ENCODE measurements around the gene TFAP2B.
A peak's percentile ranks its signal among the peaks of the same experiment; 100 is the strongest.

TFAP2B gene

DNA sequence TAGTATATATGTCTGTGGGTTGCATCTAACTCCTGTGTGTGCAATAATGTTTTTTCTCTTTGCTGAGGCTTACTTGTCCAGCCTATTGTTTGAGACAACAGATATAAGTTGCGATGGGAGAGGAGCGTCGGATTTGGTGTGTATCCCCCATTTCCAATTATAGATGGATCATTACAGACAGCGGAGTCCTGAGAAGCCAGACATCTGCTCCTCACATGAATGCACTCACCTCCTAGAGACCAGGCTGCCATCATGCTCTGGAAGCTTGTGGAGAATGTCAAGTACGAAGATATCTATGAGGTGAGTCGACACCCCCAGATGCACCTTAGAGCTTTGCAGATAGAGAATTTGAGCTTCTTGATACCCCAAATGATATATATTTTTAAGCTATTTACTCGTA lies at the start of gene TFAP2B:
Gene TFAP2B, plus strand, starts transcription at position 199 of the 400 bp plus-strand sequence. Its CDS starts 21 bp downstream, at position 220.
- DNase-seq (ENCODE audit: low read depth in 2 of 2), result no peak

DNA sequence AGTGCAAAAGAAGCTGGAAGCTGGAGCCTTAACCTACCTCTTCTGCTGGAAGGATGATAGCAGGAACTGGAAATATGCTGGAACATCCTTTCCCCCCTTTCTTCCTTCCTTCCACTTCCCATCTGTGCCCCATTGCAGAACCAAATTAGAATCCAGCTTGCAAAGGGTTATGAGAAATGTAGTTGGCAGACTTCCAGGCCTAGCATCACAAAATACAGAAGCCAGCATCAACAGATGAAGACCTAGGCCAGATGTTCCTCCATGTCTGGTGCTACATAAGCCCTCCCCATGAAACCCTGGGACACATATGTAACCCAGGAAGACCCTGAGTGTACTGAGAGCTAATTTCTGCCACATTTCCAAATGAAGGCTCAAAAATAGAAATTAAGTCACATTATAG lies 40.0 kb upstream of the TFAP2B start:
- no peak for DNase-seq (ENCODE audit: low read depth in 2 of 2)

DNA sequence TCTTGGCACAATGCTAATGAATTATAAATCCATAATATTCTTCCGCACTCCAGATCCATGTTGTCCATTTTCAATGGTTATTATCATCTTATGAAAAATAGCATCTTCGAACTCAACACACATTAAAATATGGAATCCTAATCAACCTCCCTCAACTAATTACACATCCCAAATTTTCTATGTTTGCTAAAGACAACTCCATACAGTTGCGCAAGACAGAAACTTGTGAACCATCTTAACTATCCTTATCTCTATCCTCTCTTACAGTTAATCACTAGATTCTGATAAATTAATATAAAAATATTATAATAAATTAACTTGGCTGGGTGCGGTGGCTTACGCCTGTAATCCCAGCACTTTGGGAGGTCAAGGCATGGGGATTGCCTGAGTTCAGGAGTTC lies 38.3 kb upstream of the TFAP2B start:
- no peak for DNase-seq (ENCODE audit: low read depth in 2 of 2)

DNA sequence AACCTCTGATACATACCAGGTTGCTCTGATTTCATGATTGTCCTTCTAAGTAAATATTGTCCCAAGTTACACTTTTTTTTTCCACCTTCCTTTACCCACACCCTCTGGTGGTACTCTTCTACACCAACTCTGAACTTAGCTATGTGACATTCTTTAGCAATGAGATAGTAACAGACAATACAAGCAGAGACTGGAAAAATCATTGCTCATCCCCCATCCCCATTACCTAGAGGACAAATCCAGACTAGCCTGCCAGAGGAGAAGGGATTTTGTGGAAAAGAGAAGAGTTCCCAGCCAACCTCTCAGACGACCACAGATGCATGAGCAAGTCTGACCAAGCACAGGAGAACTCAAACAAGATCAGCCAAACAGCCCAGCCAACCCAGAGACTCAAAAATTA lies 32.8 kb upstream of the TFAP2B start:
- DNase-seq (ENCODE audit: low read depth in 2 of 2), result no peak

DNA sequence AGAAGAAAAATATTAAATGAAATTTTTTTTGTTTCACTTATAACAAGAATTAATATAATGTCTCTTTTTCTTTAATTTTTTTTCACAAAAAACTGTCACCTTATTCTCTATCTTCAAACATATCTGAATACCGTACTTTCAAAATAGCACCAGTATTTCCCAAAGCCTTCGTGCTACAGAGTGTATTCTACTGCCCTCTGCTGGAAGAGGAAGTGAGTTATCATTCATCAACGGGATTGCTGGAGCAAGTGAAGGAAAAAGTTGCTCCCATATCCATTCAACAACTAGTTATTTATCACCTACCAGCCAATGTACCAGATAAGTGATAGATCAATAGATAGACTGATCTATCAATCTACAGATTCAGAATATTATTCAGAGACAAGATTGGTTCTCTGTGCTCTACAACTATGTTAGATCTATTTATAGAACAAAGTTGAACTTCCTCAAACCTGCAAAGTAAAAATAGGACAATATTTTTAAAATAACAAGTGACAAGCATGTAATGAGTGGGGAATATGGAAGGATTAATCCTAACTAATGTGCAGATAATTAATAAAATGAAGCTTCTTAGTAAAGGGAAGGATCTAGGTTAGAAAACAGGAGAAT lies 26.7 kb upstream of the TFAP2B start:
- no peak for DNase-seq (ENCODE audit: low read depth in 2 of 2)

DNA sequence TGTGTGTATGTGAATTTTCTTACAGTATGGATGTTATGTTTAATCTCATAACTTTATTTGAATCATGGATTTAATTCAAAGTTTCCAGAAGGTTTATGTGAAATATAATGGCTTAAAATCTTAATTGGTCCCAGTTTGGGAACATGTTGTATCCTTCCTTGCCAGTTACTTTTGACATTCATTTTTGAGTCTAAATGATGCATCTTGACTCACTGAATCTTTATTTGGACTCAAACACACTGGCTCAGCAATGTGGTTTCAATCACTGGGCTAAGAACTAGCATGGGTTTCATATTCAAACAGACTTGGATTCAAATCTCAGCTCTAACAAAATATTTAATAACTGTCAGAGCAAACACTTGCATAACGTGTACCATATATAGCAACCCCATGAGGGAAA lies 25.9 kb upstream of the TFAP2B start:
- no peak for DNase-seq (ENCODE audit: low read depth in 2 of 2)

DNA sequence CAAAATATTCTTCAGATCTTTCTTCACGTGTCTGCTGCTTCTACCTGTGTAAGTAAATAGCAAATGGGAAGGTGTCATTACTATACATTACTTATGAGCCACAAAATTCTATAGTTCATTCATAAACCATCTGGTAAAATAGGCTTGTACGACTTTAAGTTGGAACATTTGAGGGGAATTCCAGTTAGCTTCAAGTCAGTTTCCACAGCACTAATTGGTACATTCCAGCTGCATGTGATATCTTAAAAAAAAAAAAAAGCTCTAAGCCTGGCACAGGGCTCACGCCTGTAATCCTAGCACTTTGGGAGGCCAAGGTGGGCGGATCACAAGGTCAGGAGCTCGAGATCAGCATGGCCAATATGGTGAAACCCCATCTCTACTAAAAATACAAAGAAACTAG lies 23.1 kb upstream of the TFAP2B start:
- no peak for DNase-seq (ENCODE audit: low read depth in 2 of 2)

DNA sequence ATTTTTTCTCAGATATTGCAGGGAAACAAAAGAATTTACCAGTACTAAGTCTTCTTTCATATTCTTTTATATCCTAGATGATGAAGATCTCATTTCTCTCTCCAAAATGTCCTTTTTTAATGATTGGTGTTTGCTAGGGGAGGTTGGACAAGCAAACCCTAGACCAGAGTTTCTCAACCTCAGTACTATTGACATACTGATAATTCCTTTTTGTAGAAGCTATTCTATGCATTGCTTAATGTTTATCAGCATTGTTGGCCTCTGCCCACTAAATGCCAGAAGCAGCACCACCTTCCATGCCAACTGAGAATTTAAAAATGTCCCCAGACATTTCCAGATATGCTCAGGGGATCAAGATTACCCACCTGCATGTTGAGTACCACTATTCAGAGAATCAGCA lies 14.4 kb upstream of the TFAP2B start:
- DNase-seq (ENCODE audit: low read depth in 2 of 2), result no peak

DNA sequence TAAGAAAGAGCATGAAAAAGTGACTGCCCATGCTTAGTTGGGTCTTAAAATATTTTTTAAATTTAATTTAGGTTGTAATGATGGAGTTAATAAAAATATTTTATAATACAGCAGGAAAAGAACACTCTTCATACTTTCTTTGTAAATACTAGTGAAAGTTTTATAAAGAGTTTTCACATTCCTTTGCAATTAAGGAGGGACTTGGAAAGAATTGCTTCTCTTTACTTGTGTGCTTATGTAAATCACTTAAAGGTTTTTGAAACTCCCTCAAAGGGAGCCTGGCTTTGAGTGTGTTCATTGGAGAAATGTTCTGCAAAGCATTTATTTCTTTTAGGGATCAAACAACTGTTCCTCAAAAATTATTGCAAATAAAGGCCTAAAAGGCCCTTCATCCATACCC lies 11.6 kb upstream of the TFAP2B start:
- no peak for DNase-seq (ENCODE audit: low read depth in 2 of 2)

DNA sequence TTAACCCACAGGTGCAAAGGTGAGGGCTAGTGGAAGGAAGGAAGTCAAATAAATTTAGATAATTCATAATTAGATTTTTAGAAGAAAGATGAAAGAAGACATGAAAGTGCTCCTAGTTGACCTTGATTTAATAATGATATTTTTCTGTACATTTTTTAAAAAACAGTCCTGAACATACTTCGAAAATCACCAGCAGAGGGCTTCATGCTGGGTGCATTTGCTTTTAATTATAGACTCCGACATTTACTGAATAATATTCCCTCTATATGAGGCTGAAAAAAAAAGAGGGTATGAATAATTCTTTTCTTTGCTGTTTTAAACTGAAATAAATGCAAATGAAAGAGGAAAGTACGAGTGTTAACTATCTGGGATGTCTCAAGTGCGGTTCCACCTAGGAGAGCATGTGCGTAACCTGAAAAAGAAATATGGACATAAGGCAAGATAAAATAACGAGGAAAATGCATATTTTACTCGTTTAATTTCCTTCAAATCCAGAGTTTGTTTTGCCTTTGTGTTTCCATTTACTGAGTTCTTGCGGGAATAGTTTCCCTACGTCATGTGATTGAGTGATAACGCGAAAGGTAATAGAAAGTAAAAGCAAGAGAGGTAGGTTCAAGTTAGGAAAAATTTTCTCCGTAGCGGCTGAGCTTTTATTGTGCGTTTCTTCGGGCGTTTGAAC lies 3.1 kb upstream of the TFAP2B start:
- DNase-seq (ENCODE audit: low read depth in 2 of 2), result no peak

DNA sequence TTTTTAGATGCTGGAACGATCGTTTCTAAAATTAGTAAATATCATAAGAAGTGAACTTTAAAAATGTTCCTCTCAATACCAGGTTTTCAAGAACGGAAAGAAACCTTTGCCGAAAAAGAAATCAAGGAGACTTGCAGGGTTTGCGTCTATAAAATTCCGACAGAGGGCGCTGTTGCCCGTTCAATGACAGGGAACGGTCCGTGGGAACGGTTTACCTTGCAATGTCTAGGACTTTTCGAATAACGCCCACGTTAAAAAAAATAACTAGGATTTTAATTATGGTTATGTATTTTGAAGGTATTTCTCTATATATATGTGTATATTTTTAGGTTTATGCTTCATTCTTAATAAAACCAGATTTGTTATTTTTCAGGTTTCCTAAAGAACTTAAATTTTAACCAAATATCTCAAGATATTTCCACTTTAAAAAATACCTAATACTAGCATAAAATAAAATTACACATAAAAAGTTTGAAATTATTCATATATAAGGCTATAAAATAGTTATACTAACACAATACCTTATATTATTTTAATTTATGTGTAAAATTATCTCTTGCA lies 2.5 kb upstream of the TFAP2B start:
- DNase-seq (ENCODE audit: low read depth in 2 of 2), result peak in 1 of 2 donors; percentile 11

DNA sequence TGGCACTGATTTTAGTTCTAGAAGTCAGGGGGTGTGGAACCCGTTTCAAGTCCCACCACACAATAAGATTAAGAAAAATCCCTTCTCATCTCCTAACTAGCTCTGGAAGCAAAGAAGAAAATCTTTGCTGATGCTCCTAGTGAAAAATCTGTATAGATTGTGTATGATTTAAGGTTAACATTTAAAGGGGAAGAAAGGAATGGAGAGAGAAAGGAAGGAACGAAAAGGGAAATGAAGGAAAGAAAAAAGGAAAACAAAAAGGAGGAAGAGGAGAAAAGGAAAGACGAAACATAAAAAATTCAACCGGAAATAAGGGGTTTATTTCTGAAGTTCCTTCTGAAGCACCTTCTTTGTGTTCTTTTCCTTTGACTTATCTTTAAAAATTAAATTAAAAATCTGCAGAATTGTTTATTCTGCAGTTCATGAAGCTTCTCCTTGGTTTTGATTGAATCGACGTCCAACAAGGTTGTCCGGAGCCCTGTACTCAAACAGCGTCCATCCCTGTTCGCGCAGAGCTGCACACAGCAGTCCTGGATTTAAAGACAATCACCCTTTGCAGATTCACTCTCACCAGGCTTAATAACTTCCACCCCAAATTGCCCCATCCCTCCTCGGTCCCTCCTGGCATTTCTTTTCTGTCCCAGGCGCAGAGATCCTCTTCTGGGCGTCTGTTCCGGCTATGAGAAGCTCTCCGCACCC lies 1.6 kb upstream of the TFAP2B start:
- DNase-seq (ENCODE audit: low read depth in 2 of 2), result no peak

DNA sequence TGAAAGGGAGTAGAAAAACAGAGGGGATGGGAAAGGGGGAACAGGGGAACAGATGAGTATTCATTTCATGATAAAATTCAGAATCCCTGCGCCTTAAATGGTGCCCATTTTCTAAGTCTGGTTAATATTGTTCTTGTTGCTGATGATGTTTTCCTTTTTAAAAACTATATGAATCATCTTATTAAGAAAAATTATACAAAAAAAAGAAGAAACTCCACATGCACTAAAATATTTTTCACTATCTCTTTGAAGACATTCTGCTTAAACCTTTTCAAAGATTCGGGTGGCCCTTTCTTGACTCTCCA lies 1.1 kb upstream of the TFAP2B start:
- DNase-seq (ENCODE audit: low read depth in 2 of 2), result no peak

DNA sequence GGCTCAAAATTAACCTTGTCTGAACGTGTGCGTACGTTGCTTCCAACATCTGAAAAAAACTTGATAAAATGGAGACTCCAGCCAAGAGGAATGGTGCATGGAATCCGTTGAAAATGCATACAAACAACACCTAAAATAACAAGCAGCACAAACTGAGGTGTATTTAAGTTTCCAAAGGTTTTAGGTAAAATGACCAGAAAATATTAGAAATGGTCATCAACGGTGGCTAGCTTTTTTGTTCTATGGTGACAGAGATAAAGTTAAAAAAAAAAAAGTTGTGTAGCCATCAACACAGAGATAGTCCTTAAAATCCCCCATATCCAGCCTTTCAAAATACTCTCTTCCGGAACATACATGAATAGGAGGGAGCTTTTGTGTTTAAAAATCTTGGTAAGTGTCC lies 651 bp upstream of the TFAP2B start:
- DNase-seq (ENCODE audit: low read depth in 2 of 2), result no peak

DNA sequence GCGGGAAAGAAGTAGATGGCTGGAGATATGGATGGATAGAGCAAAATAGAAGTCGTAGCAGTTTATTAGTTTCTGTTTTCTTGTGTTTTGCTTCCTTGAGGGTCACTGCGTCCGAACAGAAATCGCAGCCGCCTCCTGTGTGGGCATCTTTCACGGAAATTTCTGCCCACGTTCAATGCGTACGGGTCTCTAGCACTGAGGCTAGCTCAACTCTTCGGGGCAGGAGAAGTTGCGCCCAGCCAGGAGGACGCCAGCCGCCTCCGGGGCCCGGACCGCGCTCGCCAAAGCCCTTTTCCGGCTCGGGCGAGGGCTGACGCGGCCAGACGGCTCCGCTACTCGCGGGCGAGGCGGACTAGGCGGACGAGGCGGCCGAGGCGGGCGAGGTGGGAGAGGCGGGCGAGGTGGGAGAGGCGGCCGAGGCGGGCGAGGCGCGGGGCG lies 814 bp downstream of the TFAP2B start:
- no peak for DNase-seq (ENCODE audit: low read depth in 2 of 2)

DNA sequence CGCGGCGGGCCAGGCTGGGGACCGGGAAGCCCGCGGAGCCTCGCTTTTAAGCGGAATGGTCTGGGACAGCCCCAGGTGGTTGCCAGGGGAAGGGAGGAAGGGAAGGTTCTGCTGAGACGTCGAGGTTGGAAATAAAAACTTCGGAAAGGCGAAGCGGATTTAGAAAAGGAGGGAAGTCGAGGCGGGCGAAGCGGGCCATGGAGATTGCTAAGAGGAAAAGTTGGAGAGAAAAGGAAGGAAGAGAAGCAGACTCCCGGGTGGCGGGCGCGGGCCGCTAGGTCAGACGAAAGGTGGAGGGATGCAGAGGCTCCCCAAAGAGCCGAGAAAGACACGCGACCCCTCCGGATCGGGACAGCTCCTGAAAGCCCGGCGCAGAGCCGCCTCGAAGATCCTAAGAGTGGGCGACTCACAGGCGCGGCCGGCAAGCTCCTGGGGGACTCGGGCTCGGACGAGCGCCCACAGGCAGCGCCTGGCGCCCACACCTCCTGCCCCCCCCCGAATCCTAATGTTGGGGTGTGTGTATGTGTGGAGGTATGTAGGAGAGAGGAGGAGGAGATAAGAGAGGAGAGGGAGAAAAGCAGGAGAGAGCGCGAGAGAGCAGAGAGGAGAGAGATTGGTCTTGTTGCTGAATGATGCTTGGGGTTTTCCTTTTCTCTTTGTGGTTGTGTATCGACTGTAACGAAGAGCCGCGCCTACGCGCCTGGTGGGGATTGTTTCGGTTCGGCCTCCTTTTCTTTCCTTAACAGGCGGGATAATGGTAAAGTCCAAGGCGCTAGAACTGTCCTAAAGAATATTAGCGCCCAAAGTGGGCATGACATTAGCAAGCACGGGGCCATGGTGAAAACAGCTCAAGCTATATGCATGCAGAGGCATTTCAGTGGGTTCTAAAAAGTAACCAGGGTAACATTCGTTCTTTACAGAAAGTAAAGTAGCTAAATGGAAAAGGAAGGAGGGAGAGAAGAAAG lies 1.5 kb downstream of the TFAP2B start:
- DNase-seq (ENCODE audit: low read depth in 2 of 2), result no peak

DNA sequence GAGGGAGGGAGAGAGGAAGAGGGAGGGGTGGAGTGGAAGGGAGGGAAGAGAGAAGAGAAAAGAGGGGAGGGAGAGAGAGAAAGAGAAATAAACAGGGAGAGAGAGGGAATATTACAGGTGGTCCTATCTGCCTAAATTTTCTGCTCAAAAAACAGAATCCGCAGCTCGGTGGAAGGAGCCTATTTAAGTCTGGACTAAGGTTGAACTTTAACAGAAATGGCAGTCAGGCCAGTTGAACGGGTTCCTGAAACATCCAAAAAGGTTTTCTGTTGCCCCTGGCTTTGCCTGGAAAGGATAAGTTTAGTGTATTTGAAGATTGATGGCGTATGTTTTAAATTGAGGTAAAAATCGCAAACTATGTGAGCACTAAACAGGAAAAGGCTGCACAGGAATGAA lies 2.2 kb downstream of the TFAP2B start:
- no peak for DNase-seq (ENCODE audit: low read depth in 2 of 2)

DNA sequence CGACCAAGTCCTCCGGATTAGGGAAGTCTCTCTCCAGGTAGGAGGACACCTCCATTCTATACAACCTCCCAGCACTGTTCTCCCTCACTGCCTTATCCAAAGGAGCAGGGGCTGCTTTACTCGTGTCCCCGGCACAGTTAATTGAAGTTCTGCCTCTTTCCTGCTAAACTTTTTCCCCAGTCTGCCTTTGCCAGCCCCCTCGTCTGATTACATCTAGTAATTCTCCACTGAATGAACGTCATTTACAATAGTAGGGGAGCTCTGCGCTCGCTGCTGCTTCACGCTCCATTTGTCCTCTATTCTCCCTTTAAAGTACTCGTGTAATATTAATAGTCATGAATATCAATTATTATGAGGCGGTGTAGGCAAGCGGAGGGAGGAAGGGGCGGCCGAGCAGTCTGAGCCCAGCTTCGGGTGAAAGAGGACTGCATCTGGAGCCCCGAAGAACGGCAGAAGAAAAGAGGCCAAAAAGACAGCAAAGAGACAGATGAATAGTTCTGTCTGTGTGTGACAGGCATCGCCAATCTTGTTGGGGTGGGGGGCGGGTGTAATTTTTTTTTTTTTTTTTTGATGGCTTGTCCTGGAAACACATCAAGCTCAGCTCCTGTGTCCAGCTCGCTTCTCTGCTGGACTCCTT lies 2.9 kb downstream of the TFAP2B start:
- DNase-seq (ENCODE audit: low read depth in 2 of 2), result no peak

DNA sequence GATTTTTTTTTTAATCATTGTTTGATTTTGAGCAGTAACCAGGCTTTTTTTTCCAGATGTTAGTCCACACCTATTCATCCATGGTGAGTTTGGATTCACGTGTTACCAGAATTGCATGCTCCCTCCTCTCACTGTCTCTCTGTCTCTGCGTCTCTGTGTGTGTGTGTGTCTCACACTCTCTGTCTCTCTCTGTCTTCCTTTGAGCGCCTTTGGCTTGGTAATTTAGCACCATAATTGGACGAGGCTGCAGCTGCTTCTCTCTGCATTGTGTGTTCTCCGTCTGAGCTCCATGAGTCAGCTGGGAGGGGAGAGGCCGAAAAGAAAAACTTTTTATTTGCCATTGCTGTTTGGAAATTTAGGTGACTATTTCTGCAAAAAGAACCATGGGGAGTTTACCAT lies 3.4 kb downstream of the TFAP2B start:
- no peak for DNase-seq (ENCODE audit: low read depth in 2 of 2)

DNA sequence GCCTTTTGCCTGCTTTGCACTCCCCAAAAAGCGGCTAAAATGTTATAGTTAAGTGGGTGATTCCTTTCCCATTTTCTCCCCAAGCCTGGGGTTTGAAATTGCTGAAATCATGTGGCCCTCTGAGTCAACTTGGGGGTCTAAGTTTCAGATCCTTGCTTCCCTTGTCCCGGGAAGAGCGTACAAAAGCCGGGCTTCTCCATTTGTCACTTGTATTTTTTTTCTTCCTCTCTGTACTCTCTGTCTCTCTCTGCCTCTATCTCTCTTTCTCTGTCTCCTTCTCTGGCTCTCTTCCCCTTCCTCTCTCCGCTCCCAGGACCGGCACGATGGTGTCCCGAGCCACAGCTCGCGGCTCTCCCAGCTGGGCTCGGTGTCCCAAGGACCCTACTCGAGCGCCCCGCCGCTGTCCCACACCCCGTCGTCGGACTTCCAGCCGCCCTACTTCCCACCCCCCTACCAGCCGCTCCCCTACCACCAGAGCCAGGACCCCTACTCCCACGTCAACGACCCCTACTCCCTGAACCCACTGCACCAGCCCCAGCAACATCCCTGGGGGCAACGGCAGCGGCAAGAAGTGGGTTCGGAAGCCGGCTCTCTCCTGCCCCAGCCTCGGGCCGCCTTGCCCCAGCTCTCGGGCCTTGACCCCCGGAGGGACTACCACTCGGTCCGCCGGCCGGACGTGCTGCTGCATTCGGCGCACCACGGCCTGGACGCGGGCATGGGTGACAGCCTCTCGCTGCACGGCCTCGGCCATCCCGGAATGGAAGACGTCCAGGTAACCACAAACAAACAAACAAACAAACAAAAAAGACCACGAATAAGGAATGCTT lies 4.6 kb downstream of the TFAP2B start:
- no peak for DNase-seq (ENCODE audit: low read depth in 2 of 2)

DNA sequence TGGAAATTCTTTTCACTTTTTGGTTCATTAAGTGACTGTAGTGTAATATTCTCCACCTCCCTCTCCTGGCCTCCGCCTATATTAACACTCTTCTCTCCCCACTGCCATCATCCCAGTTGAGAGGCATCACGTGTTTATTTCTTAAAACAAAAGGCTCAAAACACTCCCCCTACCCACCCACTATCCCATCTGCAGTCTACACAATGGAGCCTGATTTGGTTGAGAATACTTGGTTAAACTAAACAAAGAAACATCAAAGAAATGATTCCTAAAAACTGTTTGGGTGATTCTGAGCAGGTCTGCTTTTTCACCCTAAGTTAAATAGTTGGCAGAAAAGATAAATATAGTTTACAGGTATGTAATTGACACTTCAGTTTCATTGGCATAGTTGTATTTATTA lies 5.9 kb downstream of the TFAP2B start:
- no peak for DNase-seq (ENCODE audit: low read depth in 2 of 2)
